ENCODE measurements around the gene SLC9A9. TPM values are rescaled to one million over a fixed set of nuclear protein-coding genes. Genes with fewer than 3 reads are reported as not detected.

SLC9A9 gene
- total RNA-seq, 3 donors from 2014 or later (not counting 1 experiment from before 2014, with no cell fraction given) = 24.0 to 29.1 (median 27.2) TPM

DNA sequence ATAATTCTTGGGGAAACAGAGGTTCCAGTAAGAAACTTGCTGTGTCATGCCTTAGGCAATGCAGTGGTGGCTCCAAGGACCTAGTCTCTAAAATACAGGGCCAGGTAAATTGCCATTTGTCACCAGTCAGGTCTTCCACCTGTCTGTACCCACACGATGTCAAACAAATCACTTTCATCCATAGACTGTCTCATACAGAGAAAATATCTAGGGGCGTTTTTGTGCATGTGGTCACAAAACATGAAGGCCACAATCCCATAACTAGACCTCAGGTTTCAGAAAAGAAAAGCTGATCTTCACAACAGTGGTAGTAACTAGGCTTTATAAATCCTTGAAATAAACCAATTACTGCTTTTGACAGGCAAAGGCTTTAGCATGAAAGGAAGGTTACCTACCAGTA lies 92.3 kb downstream of the SLC9A9 start:
- Mint-ChIP-seq H3K27ac (no peak overlapping the region), H3K36me3 (no peaks in the 10 kb centered on the region), H3K9me3 (no peaks in the 10 kb centered on the region), H3K27me3 (ENCODE audit: low read depth in 2 of 2) (no peaks in the 10 kb centered on the region), H3K4me3 (no peak overlapping the region), H3K4me1 (peaks cover 23 to 29% of the 10 kb centered on the region in 2 donors)
- Histone ChIP-seq H3K36me3 (ENCODE audit: control insufficient read depth, insufficient read depth, low read length) (no peaks in the 10 kb centered on the region), H3K4me3 (ENCODE audit: low read length) (no peak overlapping the region), H3K27me3 (ENCODE audit: control insufficient read depth, insufficient read depth, low read length) (no peaks in the 10 kb centered on the region), H3K9me3 (ENCODE audit: control insufficient read depth, insufficient read depth, low read length) (no peaks in the 10 kb centered on the region), H3K27ac (ENCODE audit: low read length) (no peak overlapping the region), H3K4me1 (ENCODE audit: control insufficient read depth, insufficient read depth, low read length) (no peaks in the 10 kb centered on the region)
- WGBS (ENCODE audit: insufficient coverage) = 85% methylated on average over 2 of the region's 2 CpGs
- intact Hi-C loops (cut with micrococcal nuclease) = no loop called here
- no peak for TF ChIP-seq CTCF (IDR thresholded peaks at IDR 0.05)
- DNase-seq = no peak
- no peak for ATAC-seq

DNA sequence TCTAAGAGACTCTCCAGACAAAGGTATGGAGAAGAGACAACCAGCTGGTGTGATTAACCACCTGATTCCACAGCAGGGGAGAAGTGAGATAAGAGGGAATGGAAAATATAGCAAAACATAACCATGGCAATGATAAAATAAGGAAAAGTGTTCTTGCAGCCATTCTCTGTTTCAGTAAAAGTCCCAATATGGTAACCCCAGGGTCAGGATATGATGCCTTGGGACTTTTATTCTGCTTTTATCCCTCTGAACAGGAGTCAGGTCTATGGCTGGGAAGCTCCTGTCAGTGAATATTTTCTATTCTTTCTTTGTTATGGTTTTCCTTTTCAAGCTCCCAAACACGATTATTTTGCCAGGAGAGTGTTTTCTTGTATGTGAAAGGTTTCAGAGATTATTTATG lies 94.2 kb downstream of the SLC9A9 start:
- H3K27me3 Mint-ChIP-seq (ENCODE audit: low read depth in 2 of 2) = no peaks in the 10 kb centered on the region
- Histone ChIP-seq H3K9me3 (ENCODE audit: control insufficient read depth, insufficient read depth, low read length) (no peaks in the 10 kb centered on the region), H3K36me3 (ENCODE audit: control insufficient read depth, insufficient read depth, low read length) (no peaks in the 10 kb centered on the region), H3K27ac (ENCODE audit: low read length) (no peak overlapping the region), H3K4me3 (ENCODE audit: low read length) (no peak overlapping the region), H3K27me3 (ENCODE audit: control insufficient read depth, insufficient read depth, low read length) (no peaks in the 10 kb centered on the region), H3K4me1 (ENCODE audit: control insufficient read depth, insufficient read depth, low read length) (no peaks in the 10 kb centered on the region)
- no peaks in the 10 kb centered on the region for H3K36me3 Mint-ChIP-seq
- H3K4me3 Mint-ChIP-seq = no peak overlapping the region
- ATAC-seq (no peak), DNase-seq (no peak)
- H3K4me1 Mint-ChIP-seq = peaks cover 23 to 25% of the 10 kb centered on the region in 2 donors
- intact Hi-C loops (cut with micrococcal nuclease) = no loop called here
- no peak for TF ChIP-seq CTCF (IDR thresholded peaks at IDR 0.05)
- no peaks in the 10 kb centered on the region for H3K9me3 Mint-ChIP-seq
- 100% methylated on average over 1 of the region's 1 CpG for WGBS (ENCODE audit: insufficient coverage)
- H3K27ac Mint-ChIP-seq = no peak overlapping the region

DNA sequence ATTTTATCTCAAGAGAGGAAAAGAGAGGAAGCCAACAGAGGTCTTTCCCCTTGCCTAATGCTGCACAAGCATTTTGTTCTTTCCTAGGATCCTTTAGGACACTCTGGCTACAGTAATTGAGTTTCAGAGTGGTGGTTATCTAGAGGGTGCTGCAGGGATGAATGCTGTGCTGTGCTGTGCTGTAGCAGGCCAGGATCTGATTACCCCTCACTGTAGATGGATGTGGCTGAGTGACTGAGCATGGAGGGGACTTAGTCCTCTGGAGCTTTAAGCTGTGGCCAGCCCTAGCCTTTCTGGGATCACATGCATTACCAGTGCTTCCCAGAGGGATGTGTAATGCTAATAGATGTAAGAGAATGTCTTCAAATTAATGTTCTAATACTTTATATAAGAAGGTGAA lies 94.8 kb downstream of the SLC9A9 start:
- Histone ChIP-seq H3K36me3 (ENCODE audit: control insufficient read depth, insufficient read depth, low read length) (no peaks in the 10 kb centered on the region), H3K4me1 (ENCODE audit: control insufficient read depth, insufficient read depth, low read length) (no peaks in the 10 kb centered on the region), H3K4me3 (ENCODE audit: low read length) (no peak overlapping the region), H3K27me3 (ENCODE audit: control insufficient read depth, insufficient read depth, low read length) (no peaks in the 10 kb centered on the region), H3K9me3 (ENCODE audit: control insufficient read depth, insufficient read depth, low read length) (no peaks in the 10 kb centered on the region), H3K27ac (ENCODE audit: low read length) (no peak overlapping the region)
- ATAC-seq (no peak), DNase-seq (no peak)
- H3K36me3 Mint-ChIP-seq = no peaks in the 10 kb centered on the region
- peaks cover 22 to 23% of the 10 kb centered on the region in 2 donors for H3K4me1 Mint-ChIP-seq
- H3K27ac Mint-ChIP-seq = peak overlapping the region in 1 of 2 donors; percentile 28
- intact Hi-C loops (cut with micrococcal nuclease) = no loop called here
- no peak for TF ChIP-seq CTCF (IDR thresholded peaks at IDR 0.05)
- H3K9me3 Mint-ChIP-seq = no peaks in the 10 kb centered on the region
- H3K27me3 Mint-ChIP-seq (ENCODE audit: low read depth in 2 of 2) = no peaks in the 10 kb centered on the region
- no peak overlapping the region for H3K4me3 Mint-ChIP-seq

- H3K4me1 ChIP-seq (ENCODE audit: control insufficient read depth, insufficient read depth, low read length) = no peaks in the 10 kb centered on the region
- Mint-ChIP-seq H3K4me3 (no peak overlapping the region), H3K36me3 (no peaks in the 10 kb centered on the region), H3K27me3 (ENCODE audit: low read depth in 2 of 2) (no peaks in the 10 kb centered on the region), H3K27ac (peak overlapping the region in 1 of 2 donors; percentile 28), H3K4me1 (peaks cover 18 to 20% of the 10 kb centered on the region in 2 donors), H3K9me3 (no peaks in the 10 kb centered on the region)
- no peak for TF ChIP-seq CTCF (IDR thresholded peaks at IDR 0.05)
- no peaks in the 10 kb centered on the region for H3K9me3 ChIP-seq (ENCODE audit: control insufficient read depth, insufficient read depth, low read length)
- H3K36me3 ChIP-seq (ENCODE audit: control insufficient read depth, insufficient read depth, low read length) = no peaks in the 10 kb centered on the region
- no peak overlapping the region for H3K27ac ChIP-seq (ENCODE audit: low read length)
- DNase-seq = no peak
- no peaks in the 10 kb centered on the region for H3K27me3 ChIP-seq (ENCODE audit: control insufficient read depth, insufficient read depth, low read length)
- no peak overlapping the region for H3K4me3 ChIP-seq (ENCODE audit: low read length)
- 100% methylated on average over 1 of the region's 1 CpG for WGBS (ENCODE audit: insufficient coverage)
- intact Hi-C loops (cut with micrococcal nuclease) = no loop called here
- no peak for ATAC-seq
Measured at GRCh38 chr3:143753006-143753405, 95.3 kb downstream of the SLC9A9 start.

Data from natural killer cell (primary cell).